ENCODE data around the gene PORCN. TPM values are rescaled to one million over a fixed set of nuclear protein-coding genes. Genes with fewer than 3 reads are reported as not detected.

PORCN gene
- total RNA-seq, 1 experiment from 2014 or later: 11.9 TPM

- Histone ChIP-seq H3K4me3 (ENCODE audit: low read depth, low read length, poor library complexity, severe bottlenecking) (no peak overlapping the region), H3K27me3 (replicated peaks; ENCODE audit: insufficient read depth, low read depth, low read length, poor library complexity) (no peaks in the 10 kb centered on the region), H3K27ac (ENCODE audit: low read depth, low read length, poor library complexity, severe bottlenecking) (no peak overlapping the region), H3K4me1 (ENCODE audit: insufficient read depth, low read length, poor library complexity, severe bottlenecking) (no peaks in the 10 kb centered on the region), H3K9me3 (ENCODE audit: low read depth, low read length, poor library complexity, severe bottlenecking) (no peaks in the 10 kb centered on the region), H3K36me3 (ENCODE audit: insufficient read depth, low read length, poor library complexity, severe bottlenecking) (peaks cover 14% of the 10 kb centered on the region)
- intact Hi-C loops (cut with micrococcal nuclease; ENCODE audit: unreplicated experiment): no loop called here
- no peak for DNase-seq (ENCODE audit: low spot score)
- no TSS peak for BruUV-seq (replicated peaks)
- POLR2A ChIA-PET (ENCODE audit: low non-redundant PET): no interaction called here
- CTCF ChIA-PET: no interaction called here
- TF ChIP-seq EZH2 (IDR thresholded peaks at IDR 0.05; ENCODE audit: borderline replicate concordance, low read depth, low read length, poor library complexity, severe bottlenecking): no peak
- TF ChIP-seq CTCF (conservative IDR thresholded peaks at IDR 0.05; ENCODE audit: low read depth, low read length): no peak
These were observed 28.2 kb upstream of the PORCN start for GRCh38 chrX:48480583-48480982.

GRCh38 chrX:48482526-48482925 lies 26.3 kb upstream of the PORCN start:
- Histone ChIP-seq H3K9me3 (ENCODE audit: low read depth, low read length, poor library complexity, severe bottlenecking) (no peaks in the 10 kb centered on the region), H3K27ac (ENCODE audit: low read depth, low read length, poor library complexity, severe bottlenecking) (no peak overlapping the region), H3K4me3 (ENCODE audit: low read depth, low read length, poor library complexity, severe bottlenecking) (no peak overlapping the region), H3K4me1 (ENCODE audit: insufficient read depth, low read length, poor library complexity, severe bottlenecking) (no peaks in the 10 kb centered on the region), H3K36me3 (ENCODE audit: insufficient read depth, low read length, poor library complexity, severe bottlenecking) (peaks cover 14% of the 10 kb centered on the region), H3K27me3 (replicated peaks; ENCODE audit: insufficient read depth, low read depth, low read length, poor library complexity) (no peaks in the 10 kb centered on the region)
- no TSS peak for BruUV-seq (replicated peaks)
- no peak for DNase-seq (ENCODE audit: low spot score)
- ChIA-PET POLR2A (ENCODE audit: low non-redundant PET) (no interaction called here), CTCF (no interaction called here)
- intact Hi-C loops (cut with micrococcal nuclease; ENCODE audit: unreplicated experiment): no loop called here
- no peak for TF ChIP-seq EZH2 (IDR thresholded peaks at IDR 0.05; ENCODE audit: borderline replicate concordance, low read depth, low read length, poor library complexity, severe bottlenecking)
- no peak for TF ChIP-seq CTCF (conservative IDR thresholded peaks at IDR 0.05; ENCODE audit: low read depth, low read length)

- Histone ChIP-seq H3K27ac (ENCODE audit: low read depth, low read length, poor library complexity, severe bottlenecking) (no peak overlapping the region), H3K4me1 (ENCODE audit: insufficient read depth, low read length, poor library complexity, severe bottlenecking) (no peaks in the 10 kb centered on the region), H3K4me3 (ENCODE audit: low read depth, low read length, poor library complexity, severe bottlenecking) (no peak overlapping the region), H3K27me3 (replicated peaks; ENCODE audit: insufficient read depth, low read depth, low read length, poor library complexity) (no peaks in the 10 kb centered on the region), H3K36me3 (ENCODE audit: insufficient read depth, low read length, poor library complexity, severe bottlenecking) (peaks cover 7% of the 10 kb centered on the region), H3K9me3 (ENCODE audit: low read depth, low read length, poor library complexity, severe bottlenecking) (no peaks in the 10 kb centered on the region)
- no TSS peak for BruUV-seq (replicated peaks)
- intact Hi-C loops (cut with micrococcal nuclease; ENCODE audit: unreplicated experiment): no loop called here
- POLR2A ChIA-PET (ENCODE audit: low non-redundant PET): no interaction called here
- CTCF ChIA-PET: no interaction called here
- no peak for DNase-seq (ENCODE audit: low spot score)
- no peak for TF ChIP-seq EZH2 (IDR thresholded peaks at IDR 0.05; ENCODE audit: borderline replicate concordance, low read depth, low read length, poor library complexity, severe bottlenecking)
- TF ChIP-seq CTCF (conservative IDR thresholded peaks at IDR 0.05; ENCODE audit: low read depth, low read length): no peak
These were observed 21.4 kb upstream of the PORCN start for GRCh38 chrX:48487362-48487798.

Measured in A673 (cell line).